Spleen (tissue), 11 donors: ENCODE measurements around the gene MYO18B. TPM values are rescaled to one million over a fixed set of nuclear protein-coding genes. Genes with fewer than 3 reads are reported as not detected.
A peak's percentile ranks its signal among the peaks of the same experiment; 100 is the strongest.

ENCODE experiments used
- DNase-seq: peaks from one replicate; pipeline ENCODE4 v3.0.0-alpha.2; 2020
- H3K27ac ChIP-seq, 8 donors: fragments of 200-600 bp; sonication (generic) in 7 of 8; 1 replicate in 4 of 8; 2 replicates in 4 of 8; pipeline versions ENCODE4 v1.5.0 to v1.8.0; 2016 to 2021; ENCODE audit warnings: inconsistent platforms in 4 of 8, mild to moderate bottlenecking in 4 of 8, moderate library complexity in 1 of 8
- H3K27me3 ChIP-seq, 7 donors: fragments of 200-600 bp; sonication (generic) in 6 of 7; replicated peaks in 1 of 7; 1 replicate in 4 of 7; 2 replicates in 3 of 7; pipeline versions ENCODE4 v1.5.0 to v1.8.0; 2016 to 2021; ENCODE audit warnings: inconsistent platforms in 3 of 7, mild to moderate bottlenecking in 1 of 7
- H3K36me3 ChIP-seq, 6 donors: fragments of 200-600 bp; sonication (generic) in 5 of 6; 1 replicate in 4 of 6; 2 replicates in 2 of 6; pipeline versions ENCODE4 v1.5.0 to v1.8.0; 2016 to 2021; ENCODE audit warnings: inconsistent platforms in 2 of 6
- H3K4me1 ChIP-seq, 6 donors: fragments of 200-600 bp; sonication (generic) in 5 of 6; 1 replicate in 3 of 6; 2 replicates in 3 of 6; pipeline versions ENCODE4 v1.5.0 to v1.8.0; 2016 to 2021; ENCODE audit warnings: inconsistent platforms in 3 of 6
- H3K4me3 ChIP-seq, 8 donors: fragments of 200-600 bp; sonication (generic) in 7 of 8; 1 replicate in 4 of 8; 2 replicates in 4 of 8; pipeline versions ENCODE4 v1.5.0 to v1.8.0; 2016 to 2021; ENCODE audit warnings: inconsistent platforms in 4 of 8, mild to moderate bottlenecking in 4 of 8, moderate library complexity in 2 of 8
- H3K9me3 ChIP-seq, 8 donors: fragments of 200-600 bp; sonication (generic) in 7 of 8; 1 replicate in 4 of 8; 2 replicates in 4 of 8; pipeline versions ENCODE4 v1.5.0 to v1.8.0; 2016 to 2021; ENCODE audit warnings: inconsistent platforms in 4 of 8
- CTCF ChIP-seq, 11 experiments: fragments of 200-600 bp in 7 of 11; fragments of 450-650 bp in 4 of 11; sonication (generic) in 4 of 11; IDR thresholded peaks in 8 of 11; conservative IDR thresholded peaks in 3 of 11; 1 replicate in 7 of 11; 2 replicates in 4 of 11; pipeline versions ENCODE4 v1.4.0 to v1.8.0; 2016 to 2021; ENCODE audit warnings: antibody characterized with exemption in 11 of 11, inconsistent platforms in 4 of 11, mild to moderate bottlenecking in 1 of 11
- POLR2A ChIP-seq, 3 donors: fragments of 450-650 bp; IDR thresholded peaks; one replicate each; pipeline ENCODE4 v1.5.1; 2017; ENCODE audit warnings: antibody characterized with exemption in 3 of 3, mild to moderate bottlenecking in 1 of 3
- POLR2AphosphoS5 ChIP-seq, 3 donors: sonication (generic); formaldehyde crosslinking; IDR thresholded peaks; one replicate each; pipeline ENCODE4 v1.5.1; 2017; ENCODE audit warnings: antibody characterized with exemption in 3 of 3
- WGBS, 5 donors: extraction: QIAGEN DNeasy Blood & Tissue Kit in 3 of 5; methylation state at CpG; one replicate each; pipeline versions ENCODE4 v1.1.5 to v1.1.7; 2013 to 2018; 5-methylcytosine and 5-hydroxymethylcytosine counted together
- intact Hi-C: fragments of 100-400 bp; cut with DNase I; formaldehyde crosslinking; loops from one replicate; pipeline ENCODE4 v1.15.0; 2023; ENCODE audit warnings: low total_unique reads
- polyA plus RNA-seq, 3 donors: library from polyadenylated mRNA; stranded (reverse); fragments of 200-250 nt; gene quantifications; one replicate each; pipeline ENCODE4 v1.2.1, GENCODE V29; 2013
- total RNA-seq, 7 donors: library from RNA; depleted of rRNA in 3 of 7; stranded (reverse); fragments of >200 nt in 3 of 7; fragmentation: NEBNext Ultra II Directional in 4 of 7; extraction: Animal tissue kit (Norgen Biotek cat#: 25700) in 4 of 7; gene quantifications; one replicate each; pipeline versions ENCODE4 v1.1.0 to v1.2.1, GENCODE V29; 2016 to 2021
- donor health status: healthy with polysubstance abuse.
- donor health status: DM: no; HTN: no; CAD: no; lungs with moderate emphysema.
- donor health status: DM: no; HTN: no; CAD: no.
- donor health status: Bipolar disorder and iron deficiency.
- donor health status: healthy.
- donor health status: DM: no; HTN: no; CAD: no.
- donor health status: DM: yes; HTN: yes; CAD: no.

The MYO18B gene
- total and polyA plus RNA-seq, 10 donors, result under 0.01 to 0.79 (median 0.12) TPM

GRCh38 chr22:25841775-25842174 lies 99.8 kb downstream of the MYO18B start:
- no peak for TF ChIP-seq POLR2A (IDR thresholded peaks at IDR 0.05)
- 72 to 81% (median 75%) methylated on average over 7 of the region's 7 CpGs for WGBS, 5 donors
- no peak overlapping the region for H3K27ac ChIP-seq
- intact Hi-C loops, result no loop called here
- no peak overlapping the region for H3K4me3 ChIP-seq
- no peaks in the 10 kb centered on the region for H3K36me3 ChIP-seq
- no peak for DNase-seq
- peaks cover 0 to 35% (median 0%) of the 10 kb centered on the region in 7 donors for H3K27me3 ChIP-seq
- no peaks in the 10 kb centered on the region for H3K9me3 ChIP-seq
- H3K4me1 ChIP-seq, result no peaks in the 10 kb centered on the region

GRCh38 chr22:25843660-25844405 lies 101.8 kb downstream of the MYO18B start:
- Histone ChIP-seq H3K36me3 (no peaks in the 10 kb centered on the region), H3K9me3 (no peaks in the 10 kb centered on the region), H3K4me1 (no peaks in the 10 kb centered on the region), H3K27me3 (peaks cover 0 to 26% (median 0%) of the 10 kb centered on the region in 7 donors), H3K27ac (no peak overlapping the region), H3K4me3 (no peak overlapping the region)
- intact Hi-C loops, result no loop called here
- TF ChIP-seq POLR2A (IDR thresholded peaks at IDR 0.05), result no peak
- no peak for TF ChIP-seq POLR2AphosphoS5 (IDR thresholded peaks at IDR 0.05)
- no peak for TF ChIP-seq CTCF (IDR thresholded peaks at IDR 0.05 in 8 of 11, conservative IDR thresholded peaks at IDR 0.05 in 3 of 11)
- DNase-seq, result peak; percentile 41
- 74 to 87% (median 79%) methylated on average over 10 to 11 of the region's 11 CpGs for WGBS, 5 donors

DNA sequence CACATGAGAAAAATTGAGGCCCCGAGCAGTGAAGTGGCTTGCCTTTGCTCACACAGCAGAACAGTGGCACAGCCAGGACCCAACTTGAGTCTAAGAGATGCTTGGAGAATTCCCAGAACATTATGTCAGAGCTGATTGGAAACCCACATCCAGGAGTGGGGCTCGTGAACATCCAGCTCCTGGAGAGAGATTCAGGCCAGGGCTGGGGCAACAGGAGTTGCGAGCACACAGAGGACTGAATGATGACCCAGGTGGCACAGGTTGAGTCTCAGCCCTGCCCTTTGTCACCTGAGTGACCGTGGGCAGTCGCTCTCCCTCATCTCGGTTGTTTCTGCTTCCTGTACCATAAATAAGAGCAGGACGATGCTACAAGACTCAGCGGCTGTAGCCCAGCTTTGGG lies 102.6 kb downstream of the MYO18B start:
- peaks cover 0 to 22% (median 0%) of the 10 kb centered on the region in 7 donors for H3K27me3 ChIP-seq
- intact Hi-C loops, result no loop called here
- no peaks in the 10 kb centered on the region for H3K36me3 ChIP-seq
- H3K4me3 ChIP-seq, result no peak overlapping the region
- 75 to 82% (median 80%) methylated on average over 8 of the region's 8 CpGs for WGBS, 5 donors
- no peak for TF ChIP-seq CTCF (IDR thresholded peaks at IDR 0.05 in 8 of 11, conservative IDR thresholded peaks at IDR 0.05 in 3 of 11)
- no peak for TF ChIP-seq POLR2AphosphoS5 (IDR thresholded peaks at IDR 0.05)
- no peak for TF ChIP-seq POLR2A (IDR thresholded peaks at IDR 0.05)
- H3K9me3 ChIP-seq, result no peaks in the 10 kb centered on the region
- H3K27ac ChIP-seq, result no peak overlapping the region
- H3K4me1 ChIP-seq, result peaks cover 0 to under 1% (median 0%) of the 10 kb centered on the region in 6 donors
- no peak for DNase-seq

GRCh38 chr22:25845985-25846745 lies 104.2 kb downstream of the MYO18B start:
- TF ChIP-seq POLR2AphosphoS5 (IDR thresholded peaks at IDR 0.05) (no peak), CTCF (IDR thresholded peaks at IDR 0.05 in 8 of 11, conservative IDR thresholded peaks at IDR 0.05 in 3 of 11) (no peak), POLR2A (IDR thresholded peaks at IDR 0.05) (no peak)
- intact Hi-C loops, result no loop called here
- WGBS, 5 donors, result 56 to 79% (median 58%) methylated on average over 7 to 12 of the region's 12 CpGs
- Histone ChIP-seq H3K27me3 (peaks cover 0 to 11% (median 0%) of the 10 kb centered on the region in 7 donors), H3K27ac (no peak overlapping the region), H3K36me3 (no peaks in the 10 kb centered on the region), H3K4me1 (peaks cover 0 to 7% (median 0%) of the 10 kb centered on the region in 6 donors), H3K4me3 (no peak overlapping the region), H3K9me3 (no peaks in the 10 kb centered on the region)
- no peak for DNase-seq
